ENCODE measurements around the gene AOPEP.

AOPEP gene

GRCh38 chr9:94904806-94905205 lies 178.3 kb downstream of the AOPEP start:
- no peak for DNase-seq

GRCh38 chr9:94905606-94906005 lies 179.1 kb downstream of the AOPEP start:
- DNase-seq = no peak

GRCh38 chr9:94906181-94906580 lies 179.7 kb downstream of the AOPEP start:
- DNase-seq = no peak

DNA sequence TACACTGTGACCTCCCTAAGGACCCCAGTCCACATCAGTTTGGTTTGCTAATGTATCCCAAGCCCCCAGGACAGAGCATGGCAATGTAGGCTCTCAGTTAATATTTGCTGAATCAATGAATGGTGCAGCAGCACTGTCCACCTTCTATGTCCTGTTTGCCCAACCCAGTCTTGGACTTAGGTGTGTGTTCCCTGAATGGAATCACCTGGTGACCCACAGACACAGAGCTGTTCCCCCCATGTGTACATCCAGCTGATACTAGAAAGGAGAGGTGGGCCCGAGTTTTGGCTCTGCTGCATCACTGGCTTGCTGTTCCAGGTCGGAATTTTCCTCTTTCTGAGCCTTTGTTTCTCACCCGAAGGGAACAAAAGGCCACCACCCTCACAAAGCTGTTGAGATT lies 180.2 kb downstream of the AOPEP start:
- DNase-seq = no peak

GRCh38 chr9:94907264-94907936 lies 180.9 kb downstream of the AOPEP start:
- no peak for DNase-seq

GRCh38 chr9:94908011-94908563 lies 181.6 kb downstream of the AOPEP start:
- DNase-seq = no peak

DNA sequence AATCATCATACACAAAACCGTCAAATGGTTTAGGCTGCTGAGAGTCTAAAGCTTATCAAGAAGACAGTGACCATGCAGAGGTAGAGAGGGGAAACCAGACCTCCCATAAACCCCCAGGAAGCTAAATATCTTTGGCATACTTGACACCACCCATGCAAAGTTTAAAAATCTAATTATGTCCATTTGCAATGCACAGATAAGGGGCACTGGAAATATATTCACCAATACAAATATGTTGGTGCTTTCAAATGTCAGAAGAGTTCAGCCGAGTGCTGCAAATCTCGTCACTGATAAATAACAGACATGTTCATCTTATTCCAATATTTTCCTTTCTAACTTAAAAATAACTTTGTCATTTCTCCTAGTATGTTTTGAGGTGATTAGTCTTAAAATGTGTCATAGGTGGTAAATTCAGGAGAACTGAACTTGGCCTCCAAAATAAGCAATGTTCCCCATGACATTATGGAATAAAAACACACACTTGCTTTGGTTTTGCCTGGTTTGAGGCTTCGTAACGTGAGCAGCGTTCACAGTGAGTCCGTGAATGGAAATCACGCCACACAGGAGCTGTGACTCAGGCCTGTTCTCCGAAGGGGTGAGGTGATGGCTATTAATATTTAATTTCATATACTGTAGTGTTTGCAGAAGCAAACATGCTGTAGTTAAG lies 182.2 kb downstream of the AOPEP start:
- DNase-seq = no peak

DNA sequence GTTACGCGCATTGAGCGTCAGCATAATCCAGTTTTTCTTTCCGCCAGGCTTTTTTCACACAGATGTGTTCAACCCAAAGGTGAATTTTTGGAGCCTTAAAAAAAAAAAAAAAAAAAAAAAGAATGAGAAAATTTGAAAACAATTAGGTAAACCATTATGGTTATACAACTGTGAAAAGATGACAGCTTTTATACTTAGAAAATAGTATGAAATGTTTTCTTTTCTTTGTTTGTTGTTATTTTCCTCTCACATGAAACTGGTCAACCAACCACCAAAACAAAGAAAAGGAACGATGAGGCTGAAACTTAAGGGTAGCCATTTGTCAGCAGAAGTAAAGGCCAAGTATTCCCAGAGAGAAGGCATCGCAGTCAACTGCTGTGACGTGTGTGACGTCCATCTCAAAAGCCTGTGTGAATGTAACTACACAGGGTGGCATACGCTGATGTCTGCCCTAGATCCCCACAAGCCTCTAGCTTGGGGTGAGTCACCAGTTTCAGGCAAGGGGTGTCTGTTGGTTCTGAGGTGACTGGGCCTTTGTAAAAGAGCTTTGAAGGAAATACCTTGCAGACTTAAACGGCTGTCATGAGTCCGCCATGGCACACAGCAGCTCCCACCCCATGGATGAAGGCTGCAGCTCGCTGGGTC lies 182.9 kb downstream of the AOPEP start:
- no peak for DNase-seq

GRCh38 chr9:94909965-94910730 lies 183.6 kb downstream of the AOPEP start:
- DNase-seq = no peak

DNA sequence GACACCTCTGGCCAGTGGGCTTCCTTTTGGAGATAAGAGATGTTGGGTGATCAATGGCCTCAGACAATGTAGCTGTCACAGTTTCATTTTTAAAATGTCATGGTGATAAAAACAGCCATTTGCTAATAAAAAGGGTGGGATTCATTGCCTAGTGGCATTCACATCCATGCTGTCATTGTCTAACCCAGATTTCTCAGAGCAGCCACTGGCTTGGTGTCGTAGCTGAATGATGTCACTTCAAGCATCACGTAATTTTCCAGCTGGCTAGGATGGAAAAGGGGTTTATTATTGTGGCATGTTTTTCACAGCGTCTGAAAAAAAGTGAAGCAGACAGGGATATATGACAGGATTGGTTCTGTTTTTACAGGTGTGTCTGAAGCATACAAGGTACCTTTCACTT lies 184.7 kb downstream of the AOPEP start:
- no peak for DNase-seq

DNA sequence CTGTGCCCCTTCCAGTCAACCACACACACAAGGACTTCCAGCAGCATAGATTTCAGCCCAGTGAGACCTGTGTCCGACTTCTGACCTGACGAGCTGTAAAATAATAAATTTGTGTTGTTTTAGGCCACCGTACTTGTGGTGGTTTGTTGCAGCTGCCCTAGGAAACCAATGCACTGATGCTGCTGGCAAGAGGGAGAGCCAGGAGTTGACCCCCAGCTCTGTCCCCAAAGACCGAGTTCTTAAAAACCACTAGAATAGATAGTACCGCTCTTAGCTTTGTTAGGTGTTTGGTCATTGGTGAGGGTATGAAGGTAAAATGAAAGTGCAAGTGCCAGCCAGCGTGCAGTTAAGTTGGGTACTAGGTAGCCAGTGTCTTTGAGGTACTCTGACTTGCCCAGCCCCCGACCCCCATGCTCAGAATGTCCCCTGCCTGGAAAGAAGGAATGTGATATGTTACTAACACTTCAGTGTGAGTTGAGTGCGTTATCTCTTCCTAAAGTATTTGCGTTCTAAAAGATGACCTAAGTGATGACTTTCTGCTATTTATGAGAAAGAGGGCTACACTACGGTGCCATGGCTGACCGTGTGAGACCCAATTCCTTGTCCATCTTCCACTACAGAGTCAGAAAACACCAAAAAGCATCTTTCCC lies 185.6 kb downstream of the AOPEP start:
- DNase-seq = no peak

GRCh38 chr9:94912700-94913249 lies 186.3 kb downstream of the AOPEP start:
- no peak for DNase-seq

- DNase-seq = no peak
These were observed 187.1 kb downstream of the AOPEP start for GRCh38 chr9:94913550-94913949.

DNA sequence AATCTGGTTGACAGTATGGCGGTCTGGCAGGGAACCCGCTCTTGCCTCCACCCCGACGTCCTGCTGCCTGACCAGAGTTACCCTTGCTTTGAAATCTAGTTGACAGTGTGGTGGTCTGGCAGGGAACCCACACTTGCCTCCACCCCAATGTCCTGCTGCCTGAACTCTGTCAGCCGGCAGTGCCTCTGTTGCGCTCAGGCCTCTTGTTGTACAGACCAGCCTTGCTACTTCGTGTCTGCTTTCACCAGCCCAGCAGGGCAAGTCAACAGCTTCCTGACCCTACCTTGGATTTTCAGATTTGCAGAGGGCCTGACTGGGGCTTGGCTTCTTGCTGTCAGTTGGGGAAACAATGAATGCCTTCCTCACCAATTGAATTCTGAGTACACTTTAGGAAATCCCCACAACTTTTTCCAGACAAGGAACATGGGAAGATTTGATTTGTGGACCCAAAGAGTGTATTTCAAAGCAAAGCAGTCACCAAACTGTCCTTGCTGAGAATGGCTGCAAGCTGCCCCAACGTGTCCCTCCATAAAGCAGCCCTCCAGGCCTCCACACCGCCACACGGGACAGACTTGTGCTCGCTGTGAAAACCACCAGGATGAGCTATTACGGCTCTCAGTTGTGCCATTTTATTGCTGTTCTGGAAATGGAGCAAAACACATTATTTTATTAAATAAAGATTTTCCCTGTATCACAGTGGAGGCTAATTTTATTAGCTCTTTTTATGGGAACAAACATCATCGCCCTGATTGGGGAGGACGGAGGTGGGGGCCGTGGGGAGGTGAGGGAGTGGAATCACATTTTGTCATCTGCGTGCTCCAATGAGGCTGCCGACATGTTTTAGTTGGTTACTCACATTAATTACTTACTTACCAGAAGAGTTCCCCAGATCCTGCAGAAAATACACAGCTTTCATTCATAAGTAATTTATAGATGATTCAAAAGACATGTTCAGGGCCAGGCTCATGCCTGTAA lies 189.3 kb downstream of the AOPEP start:
- no peak for DNase-seq

GRCh38 chr9:94916956-94917355 lies 190.5 kb downstream of the AOPEP start:
- no peak for DNase-seq

- DNase-seq = no peak
These were observed 191.7 kb downstream of the AOPEP start for GRCh38 chr9:94918038-94918753.

DNA sequence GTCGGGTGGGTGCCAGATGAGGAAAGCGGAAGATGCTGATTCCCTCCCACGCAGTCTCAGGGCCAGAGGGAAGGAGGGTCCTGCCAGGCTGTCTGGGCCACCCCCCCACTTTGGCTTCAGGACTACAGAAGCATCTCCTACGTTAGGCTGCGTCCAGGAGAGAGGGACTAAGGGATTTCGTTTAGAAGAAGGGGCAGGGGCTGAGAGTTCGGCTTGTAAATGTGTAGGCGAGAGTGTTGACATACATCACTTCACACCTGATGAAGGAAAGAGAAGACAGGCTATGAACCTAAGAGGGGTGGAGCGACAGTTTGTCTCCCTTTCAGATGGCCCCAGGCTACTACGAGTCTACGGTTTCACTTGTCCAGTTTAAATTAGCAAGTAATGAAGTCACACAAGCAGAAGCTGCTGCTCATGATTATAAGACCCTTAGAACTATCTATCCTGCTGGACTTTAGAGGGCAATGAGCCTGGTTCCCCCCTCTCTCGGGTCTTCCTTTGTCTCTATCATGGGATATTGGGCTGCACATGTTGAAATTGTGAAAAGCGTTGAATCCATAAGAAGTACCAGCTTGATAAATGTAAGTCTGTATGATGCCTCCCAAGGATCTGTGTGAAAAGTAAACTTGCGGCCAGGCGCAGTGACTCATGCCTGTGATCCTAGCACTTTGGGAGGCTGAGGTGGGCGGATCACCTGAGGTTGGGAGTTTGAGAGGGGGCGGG lies 193.0 kb downstream of the AOPEP start:
- no peak for DNase-seq

- no peak for DNase-seq
These were observed 194.1 kb downstream of the AOPEP start for GRCh38 chr9:94920420-94921091.

DNA sequence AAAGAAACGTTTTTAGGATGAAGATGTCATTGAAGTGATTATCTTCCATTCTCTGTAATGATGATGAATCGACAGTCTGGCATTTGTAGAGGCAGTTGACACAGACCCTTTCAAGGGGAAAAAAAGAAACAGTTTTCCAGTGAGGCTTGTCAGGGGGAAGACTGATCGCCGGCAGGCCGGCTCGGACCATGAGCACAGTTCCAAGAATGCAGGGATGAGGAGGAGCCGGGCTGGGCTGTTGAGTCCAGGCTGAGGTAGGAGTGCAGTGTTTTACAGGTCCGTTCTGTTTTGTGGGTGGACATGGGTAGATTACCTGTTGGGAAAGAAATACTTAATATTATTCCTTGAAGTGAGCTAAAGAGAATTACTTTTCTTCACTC lies 194.6 kb downstream of the AOPEP start:
- no peak for DNase-seq
